NCI-H1092 treated with DMSO at 0.1 percent for 48 hours (cell line): Measurements from ENCODE around the gene FAM156B.
"Not testable (repeated sequence)": the region's sequence is repeated elsewhere in the genome, so short reads cannot be mapped to it uniquely, and the experiment has no call there.

Source experiments
- DNase-seq: peaks from one replicate; lab custom pipeline; 2025; lab: John Stamatoyannopoulos, UW

FAM156B gene

DNA sequence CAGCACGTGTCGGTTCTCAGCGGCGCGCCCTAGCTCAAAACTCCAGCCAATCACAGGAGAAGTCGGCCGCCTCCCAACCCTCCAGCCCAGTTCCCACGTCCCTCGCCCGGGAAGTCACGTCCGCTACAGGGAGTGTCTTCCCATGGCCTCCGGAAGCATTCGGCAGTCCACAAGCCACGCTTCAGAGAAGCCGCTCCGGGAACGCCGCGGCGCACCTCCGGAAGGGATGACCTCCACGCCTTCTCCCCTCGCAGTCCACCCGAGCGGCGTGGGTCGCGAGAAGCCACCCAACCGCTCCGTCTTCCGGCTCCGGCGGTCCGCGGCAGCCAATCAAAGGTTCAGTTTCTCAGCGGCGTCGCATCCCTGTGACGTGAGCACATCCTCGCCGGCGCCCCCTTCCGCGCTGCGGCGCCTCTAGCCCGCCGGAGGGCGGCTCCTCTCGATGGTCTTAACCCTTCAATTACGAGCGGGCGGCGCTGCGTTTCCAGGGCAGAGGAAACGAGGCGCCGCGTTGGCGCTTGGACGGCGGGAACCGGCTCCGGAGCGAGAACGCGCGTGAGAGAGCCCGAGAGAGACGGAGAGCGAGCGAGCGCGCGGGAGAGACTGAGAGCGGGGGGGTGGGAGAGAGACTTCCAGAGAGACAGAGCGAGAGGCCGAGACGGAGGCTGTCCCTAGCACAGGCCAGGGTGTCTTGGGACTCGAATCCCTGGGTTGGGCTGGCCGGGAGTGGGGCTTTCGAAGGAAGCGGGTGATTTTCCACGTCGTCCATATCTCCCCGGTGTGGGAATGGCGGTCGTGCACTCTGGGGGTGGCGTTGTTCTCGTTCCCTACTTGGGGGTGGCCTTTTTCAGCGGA, at the start of gene FAM156B:
FAM156B (plus strand) TSS at position 476 of the 855 bp plus-strand sequence. CDS start 9,896 bp downstream, outside the sequence.
- DNase-seq, result not testable (repeated sequence)

DNA sequence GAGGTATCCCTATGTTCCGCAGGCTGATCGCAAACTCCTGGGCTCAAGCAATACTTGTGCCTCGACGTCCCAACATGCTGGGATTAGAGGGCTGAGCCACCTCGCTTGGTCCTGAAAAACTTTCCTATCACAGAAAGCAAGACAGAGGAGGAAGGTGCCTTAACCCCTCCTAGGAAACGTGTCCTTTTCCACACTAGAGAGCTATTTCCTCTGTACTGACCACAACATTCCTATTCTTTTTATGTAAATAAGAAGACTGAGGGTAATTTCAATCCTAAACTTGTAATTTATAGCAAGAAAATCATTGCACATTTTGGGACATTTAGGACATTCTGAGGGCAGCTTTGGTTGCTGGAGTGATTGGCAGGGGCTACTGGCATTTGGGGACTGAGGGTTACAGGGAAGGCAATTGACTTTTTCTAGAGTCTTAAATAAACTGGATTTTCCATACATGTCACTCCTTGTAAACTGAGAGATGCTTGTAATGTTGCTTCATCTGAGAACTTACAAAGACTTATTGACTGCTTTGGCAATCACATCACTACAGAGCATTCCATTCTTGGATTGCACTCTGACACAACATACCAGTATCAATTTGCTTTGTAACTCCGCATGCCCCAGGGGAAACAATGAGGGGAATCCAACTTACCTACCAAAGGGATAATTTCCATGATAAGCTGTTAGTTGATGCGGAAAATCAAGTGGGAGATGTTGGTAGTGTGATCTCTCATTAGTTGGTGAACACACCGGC, 44.8 kb upstream of the FAM156B start:
- DNase-seq, result no peak

- DNase-seq, result not testable (repeated sequence)
Measured at GRCh38 chrX:52856991-52857525, 40.1 kb upstream of the FAM156B start.

DNA sequence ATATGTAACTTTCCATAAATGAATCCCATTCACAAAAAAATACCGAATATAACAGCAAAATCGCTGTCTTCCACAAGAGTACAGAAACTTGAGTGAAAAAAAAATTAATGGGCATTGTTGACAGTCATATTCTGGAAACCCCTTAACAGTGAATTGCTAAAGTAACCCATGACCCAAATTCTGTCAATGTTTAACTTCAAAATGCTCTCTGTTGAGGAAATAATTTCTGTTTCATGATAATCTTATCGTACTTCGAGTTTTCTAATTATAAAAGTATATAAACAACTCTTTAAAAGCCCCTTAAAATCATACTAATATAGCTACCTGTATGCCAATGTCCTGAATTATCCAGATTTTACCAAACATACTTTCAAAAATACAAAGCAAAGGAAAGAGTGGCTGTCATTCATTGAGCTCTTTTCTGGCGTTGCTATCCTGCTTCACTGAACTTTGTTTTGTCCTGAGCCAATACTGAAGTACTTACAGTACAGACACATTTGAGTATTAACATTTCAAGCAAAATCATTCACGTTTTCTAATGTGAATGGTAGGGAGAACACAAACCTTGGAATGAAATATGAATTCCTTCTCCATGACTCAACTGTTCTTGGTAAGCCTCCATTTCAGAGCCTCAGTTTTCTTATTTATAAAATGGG, 31.7 kb upstream of the FAM156B start:
- no peak for DNase-seq

DNA sequence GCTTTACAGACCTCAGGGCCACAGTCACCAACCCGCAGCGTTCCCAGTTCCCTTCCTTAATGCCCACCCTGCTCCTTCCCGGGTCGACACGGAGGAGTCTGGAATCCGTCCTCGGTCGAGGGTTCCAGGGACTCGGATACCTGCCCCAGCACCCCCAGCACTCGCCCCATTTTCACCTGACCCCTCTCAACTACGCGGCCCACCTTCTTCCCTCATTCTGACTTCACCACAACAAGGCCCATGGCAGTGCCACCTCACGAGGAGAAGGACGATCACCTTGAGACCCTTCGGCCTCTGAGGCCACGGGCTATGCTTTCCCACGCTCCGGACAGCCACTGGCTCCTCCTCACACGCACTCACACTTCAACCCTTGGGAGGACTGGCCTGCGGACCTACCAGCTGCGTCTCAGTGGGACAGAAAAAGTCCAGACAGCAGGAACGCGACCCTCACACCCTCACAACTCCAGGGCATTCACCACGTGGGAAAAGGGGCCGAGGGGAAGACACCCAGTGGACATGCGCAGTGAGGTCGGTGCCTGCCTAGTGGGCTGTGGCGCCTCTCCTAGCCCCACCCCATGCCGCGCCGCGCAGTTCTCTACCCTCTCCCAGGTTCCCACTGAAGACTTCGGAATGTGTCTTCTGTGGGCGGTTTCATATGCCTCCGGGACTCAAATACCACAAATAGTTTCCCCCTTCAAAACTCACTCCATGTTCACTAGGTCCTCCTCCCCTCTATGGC, 29.4 kb upstream of the FAM156B start, which contains the start of gene XAGE3:
XAGE3 (minus strand) TSS at position 474 of the 739 bp plus-strand sequence. CDS start 950 bp downstream, outside the sequence.
- no peak for DNase-seq

DNA sequence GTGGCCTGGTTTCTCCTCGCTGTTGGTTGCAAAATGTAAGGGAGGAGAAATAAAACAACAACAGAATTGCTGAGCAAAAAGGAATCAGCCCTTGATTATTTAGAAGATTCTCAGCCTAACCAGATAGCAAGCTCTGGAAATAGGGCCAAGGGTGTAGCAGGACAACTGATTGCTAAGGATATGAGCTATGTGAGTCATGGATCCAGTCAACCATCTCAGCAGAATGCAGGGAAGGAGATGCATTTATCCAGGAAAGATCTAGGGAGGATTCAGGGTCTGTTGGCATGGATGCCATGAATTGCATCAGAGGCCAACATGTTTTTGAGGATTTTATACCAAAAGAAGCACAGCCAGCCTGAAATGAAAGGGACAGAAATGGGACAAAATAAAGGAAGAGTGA, 27.1 kb upstream of the FAM156B start:
- DNase-seq, result no peak

GRCh38 chrX:52873825-52874224, 23.3 kb upstream of the FAM156B start:
- DNase-seq, result not testable (repeated sequence)

- no peak for DNase-seq
Measured at GRCh38 chrX:52874661-52875060, 22.5 kb upstream of the FAM156B start.

DNA sequence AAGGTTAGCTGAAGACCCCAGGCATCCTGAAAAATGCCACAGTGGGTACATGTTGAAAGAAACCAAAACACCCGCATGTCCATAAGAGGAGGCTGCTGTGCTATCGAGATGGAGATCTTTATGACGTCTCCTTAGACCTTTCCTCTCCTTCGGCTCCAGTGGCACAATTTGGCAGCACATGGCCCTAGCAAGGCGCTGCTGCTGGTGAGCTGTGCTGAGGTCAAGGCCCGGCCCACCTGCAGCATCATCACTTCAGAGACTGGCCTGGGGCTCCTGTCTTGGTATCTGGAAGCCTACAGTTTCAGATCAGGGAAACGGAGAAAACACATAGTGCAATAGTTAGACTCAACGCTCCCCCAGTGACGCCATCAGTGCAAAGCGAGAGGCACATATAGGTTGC, 21.7 kb upstream of the FAM156B start:
- not testable (repeated sequence) for DNase-seq

DNA sequence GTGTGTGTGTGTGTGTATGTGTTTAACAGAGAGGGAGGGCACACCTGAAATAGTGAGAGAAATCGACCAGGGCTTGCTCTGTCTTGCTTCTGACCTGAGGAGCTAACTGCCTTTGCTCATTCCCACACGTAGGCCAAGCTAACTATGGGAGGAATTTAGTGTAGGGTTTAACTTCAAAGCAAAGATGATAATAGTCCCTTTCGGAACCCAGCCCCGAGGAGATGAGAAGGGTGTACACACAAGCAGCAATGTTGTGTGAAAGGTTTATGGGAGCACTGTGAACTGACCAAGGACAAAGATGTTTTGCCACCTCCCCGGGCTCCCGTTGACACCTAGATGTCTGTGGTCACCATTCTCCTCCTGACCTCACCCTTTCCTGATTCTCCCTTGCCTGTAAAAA, 20.7 kb upstream of the FAM156B start:
- DNase-seq, result not testable (repeated sequence)

- DNase-seq, result not testable (repeated sequence)
Measured at GRCh38 chrX:52887459-52887858, 9.7 kb upstream of the FAM156B start.

DNA sequence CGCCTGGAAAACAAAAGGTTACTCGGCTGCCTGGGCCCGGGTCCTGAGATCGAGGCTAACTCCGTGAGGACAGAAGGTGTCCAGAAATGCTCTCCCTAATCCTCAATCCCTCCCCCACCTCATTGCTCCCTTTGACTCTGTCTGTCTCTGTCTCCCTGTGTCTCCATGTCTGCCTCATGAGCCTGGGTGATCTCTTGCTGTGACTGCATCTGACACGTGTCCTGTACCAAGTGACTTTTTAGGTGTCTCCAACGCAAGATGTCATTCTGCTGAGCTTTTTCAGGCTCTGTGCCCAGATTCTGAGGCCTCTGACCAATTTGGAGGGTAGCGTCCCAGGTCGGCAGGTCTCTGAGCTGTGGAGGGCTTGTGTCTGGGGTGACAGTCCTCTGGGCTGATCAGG, 9.0 kb upstream of the FAM156B start:
- DNase-seq, result not testable (repeated sequence)

- DNase-seq, result not testable (repeated sequence)
Measured at GRCh38 chrX:52896438-52896837, 692 bp upstream of the FAM156B start.

- DNase-seq, result not testable (repeated sequence)
Measured at GRCh38 chrX:52905531-52905930, 8.4 kb downstream of the FAM156B start.

DNA sequence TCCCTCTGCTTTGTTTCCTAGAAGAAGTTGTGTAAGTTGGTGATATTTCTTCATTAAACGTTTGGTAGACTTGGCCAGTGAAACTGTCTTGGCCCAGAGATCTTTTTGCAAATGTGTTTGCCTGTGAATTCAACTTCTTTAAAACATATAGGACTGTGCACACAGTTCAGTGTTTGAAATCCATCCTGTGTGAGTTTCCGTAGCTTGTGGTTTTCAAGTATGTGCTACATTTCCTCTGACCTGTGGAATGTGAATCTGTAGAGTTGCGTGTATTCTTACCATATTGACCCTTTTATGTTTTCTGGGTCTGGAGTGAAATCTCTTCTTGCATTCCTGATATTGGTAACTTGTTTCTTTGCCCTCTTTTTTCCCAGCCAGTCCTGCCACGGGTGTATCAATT, 8.9 kb downstream of the FAM156B start:
- not testable (repeated sequence) for DNase-seq

- DNase-seq, result not testable (repeated sequence)
Measured at GRCh38 chrX:52907137-52907536, 10.0 kb downstream of the FAM156B start.

DNA sequence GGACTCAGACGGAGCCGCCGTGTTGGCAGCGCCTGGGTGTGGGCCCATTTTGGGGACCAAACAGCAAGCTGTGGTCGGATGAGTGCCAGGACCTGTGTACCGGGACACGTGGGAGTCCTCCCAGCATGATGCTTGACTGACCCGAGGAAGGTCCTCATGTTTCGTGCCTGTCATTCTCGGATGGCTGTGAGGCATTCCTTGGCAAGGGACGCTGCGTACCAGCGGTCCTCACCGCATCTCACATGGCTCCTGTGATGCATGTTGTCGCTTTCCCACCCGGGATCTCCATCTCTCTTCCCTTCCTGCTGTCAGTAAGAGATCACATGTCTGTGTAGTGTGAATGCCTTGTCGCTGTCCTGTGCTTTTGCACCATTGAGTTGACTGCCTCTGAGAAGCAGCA, 10.8 kb downstream of the FAM156B start:
- DNase-seq, result not testable (repeated sequence)

DNA sequence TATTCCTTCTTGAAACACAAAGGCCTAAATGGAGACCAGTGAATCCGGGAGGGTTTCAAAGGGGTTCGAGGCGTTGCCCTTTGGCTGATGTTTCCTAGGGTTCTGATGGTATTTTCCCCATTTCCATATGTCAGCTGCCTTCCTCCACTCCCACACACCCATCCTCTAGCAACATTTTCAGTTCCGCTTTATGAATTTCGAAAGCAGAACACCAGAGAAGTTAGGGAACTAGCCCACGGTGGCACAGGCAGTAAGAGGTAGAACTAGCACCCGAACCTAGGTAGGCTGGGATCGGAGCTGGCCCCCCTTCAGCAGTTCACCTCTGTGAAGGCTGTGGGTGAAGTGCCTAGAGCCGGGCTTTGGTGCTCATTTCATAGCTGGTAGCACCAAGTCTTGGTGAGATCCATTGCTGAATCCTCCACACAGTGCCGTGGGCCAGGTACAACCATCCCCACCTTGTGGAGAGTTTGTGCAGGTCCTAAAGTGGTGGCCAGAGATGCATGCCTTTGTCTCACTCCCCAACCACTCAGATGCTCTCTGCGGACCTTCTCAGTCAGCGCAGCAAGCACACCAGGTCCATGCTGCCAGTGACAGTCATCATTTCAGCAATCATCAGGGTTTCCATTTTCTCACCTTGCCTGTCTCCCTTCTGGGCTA, 12.3 kb downstream of the FAM156B start:
- not testable (repeated sequence) for DNase-seq

- not testable (repeated sequence) for DNase-seq
Measured at GRCh38 chrX:52913681-52914080, 16.6 kb downstream of the FAM156B start.

DNA sequence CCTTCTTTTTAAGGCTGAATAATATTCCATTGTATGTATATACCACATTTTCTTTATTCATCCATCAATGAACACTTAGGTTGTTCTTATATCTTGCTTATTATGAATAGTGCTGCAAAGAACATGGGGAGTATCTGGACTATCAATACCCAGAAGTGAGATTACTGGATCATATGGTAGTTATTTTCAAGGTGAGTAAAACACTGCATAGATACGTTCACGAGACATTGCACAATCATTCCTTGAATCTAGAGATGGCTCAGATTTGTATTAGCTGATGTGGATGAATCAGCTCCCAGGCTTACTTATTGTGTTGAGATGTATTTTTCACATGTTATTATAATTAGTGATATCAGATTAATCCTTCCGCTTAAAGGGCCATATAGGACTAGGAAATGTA, 17.6 kb downstream of the FAM156B start:
- not testable (repeated sequence) for DNase-seq

GRCh38 chrX:52923781-52924241, 26.7 kb downstream of the FAM156B start:
- no peak for DNase-seq
